IMR-90 (cell line): ENCODE measurements around the gene ADAMTSL1. TPM values are rescaled to one million over a fixed set of nuclear protein-coding genes. Genes with fewer than 3 reads are reported as not detected.

Experiments used
- ATAC-seq: fragments of 200-7000 bp; cut with Tn5 transposase; 2 replicates; pipeline ENCODE4 v1.9.1; 2020; ENCODE audit warnings: low read depth, mild to moderate bottlenecking, moderate library complexity
- BruUV-seq: library from RNA; stranded (reverse); fragments of 400-500 nt; replicated peaks from 2 replicates; lab custom pipeline; 2021; lab: Mats Ljungman, UMichigan
- CTCF ChIA-PET: fragments of 300-600 bp; formaldehyde crosslinking; extraction: SDS; loops from one replicate; lab custom pipeline; 2021; ENCODE audit warnings: antibody characterized with exemption; lab: Yijun Ruan, JAX
- POLR2A ChIA-PET: fragments of 300-600 bp; sonication (Branson Sonifier 250); formaldehyde crosslinking; loops from one replicate; lab custom pipeline; 2022; ENCODE audit warnings: antibody characterized with exemption; ENCODE audit not compliant: unreplicated experiment; lab: Charles Lee
- DNase-seq: peaks from one replicate; pipeline ENCODE4 v3.0.0; 2013
- H2AFZ ChIP-seq: replicated peaks from 2 replicates; pipeline ENCODE3; 2013; ENCODE audit warnings: low read length, mild to moderate bottlenecking; ENCODE audit not compliant: poor library complexity
- H2AK5ac ChIP-seq: 2 replicates; pipeline ENCODE4 v1.6.1; 2013; ENCODE audit warnings: low read depth, low read length, inconsistent platforms
- H2AK9ac ChIP-seq: replicated peaks from 2 replicates; pipeline ENCODE3; 2013; ENCODE audit warnings: mild to moderate bottlenecking, low read depth, low read length, moderate library complexity; ENCODE audit not compliant: poor library complexity
- H2BK120ac ChIP-seq: 2 replicates; pipeline ENCODE4 v1.6.1; 2013; ENCODE audit warnings: low read depth, low read length, inconsistent platforms
- H2BK15ac ChIP-seq: 3 replicates; pipeline ENCODE4 v1.6.1; 2013; ENCODE audit warnings: low read depth, low read length, inconsistent platforms
- H2BK20ac ChIP-seq: 2 replicates; pipeline ENCODE4 v1.6.1; 2013; ENCODE audit warnings: low read depth, mild to moderate bottlenecking, inconsistent platforms, low read length, moderate library complexity
- H2BK5ac ChIP-seq: 2 replicates; pipeline ENCODE4 v1.6.1; 2013; ENCODE audit warnings: mild to moderate bottlenecking, low read depth, low read length, inconsistent platforms; ENCODE audit not compliant: poor library complexity, severe bottlenecking
- H3K14ac ChIP-seq: replicated peaks from 2 replicates; pipeline ENCODE4 v1.6.1; 2013; ENCODE audit warnings: low read depth, low read length, inconsistent platforms
- H3K18ac ChIP-seq: 2 replicates; pipeline ENCODE4 v1.6.1; 2013; ENCODE audit warnings: low read depth, low read length, control low read depth
- H3K23ac ChIP-seq: 2 replicates; pipeline ENCODE4 v1.6.1; 2013; ENCODE audit warnings: low read depth, low read length, inconsistent platforms
- H3K27ac ChIP-seq: 2 replicates; pipeline ENCODE4 v1.5.1; 2013; ENCODE audit warnings: mild to moderate bottlenecking, control low read depth, low read length; ENCODE audit not compliant: insufficient read depth
- H3K27me3 ChIP-seq: 2 replicates; pipeline ENCODE4 v1.6.1; 2013; ENCODE audit warnings: low read length; ENCODE audit not compliant: control insufficient read depth, insufficient read depth
- H3K36me3 ChIP-seq: 2 replicates; pipeline ENCODE4 v1.6.1; 2013; ENCODE audit warnings: low read length, mixed read lengths; ENCODE audit not compliant: control insufficient read depth, insufficient read depth
- H3K4ac ChIP-seq: 2 replicates; pipeline ENCODE4 v1.6.1; 2013; ENCODE audit warnings: low read depth, low read length, inconsistent platforms
- H3K4me1 ChIP-seq: 2 replicates; pipeline ENCODE4 v1.6.1; 2013; ENCODE audit warnings: low read length, mixed read lengths; ENCODE audit not compliant: control insufficient read depth, insufficient read depth
- H3K4me2 ChIP-seq: 2 replicates; pipeline ENCODE4 v1.6.1; 2013; ENCODE audit warnings: low read depth, mild to moderate bottlenecking, control low read depth, low read length, moderate library complexity
- H3K4me3 ChIP-seq: 2 replicates; pipeline ENCODE4 v1.5.1; 2013; ENCODE audit warnings: low read depth, mild to moderate bottlenecking, control low read depth, low read length, moderate library complexity; ENCODE audit not compliant: insufficient read depth
- H3K56ac ChIP-seq: 2 replicates; pipeline ENCODE4 v1.6.1; 2013; ENCODE audit warnings: low read length, inconsistent platforms; ENCODE audit not compliant: insufficient read depth; ENCODE audit errors: extremely low read depth
- H3K79me1 ChIP-seq, 2 experiments: 2 replicates each; pipeline ENCODE4 v1.6.1; 2013; ENCODE audit warnings: low read length in 2 of 2, inconsistent platforms in 1 of 2, low read depth in 1 of 2
- H3K9ac ChIP-seq: 2 replicates; pipeline ENCODE4 v1.6.1; 2013; ENCODE audit warnings: low read depth, low read length, control low read depth
- H3K9me1 ChIP-seq: 2 replicates; pipeline ENCODE4 v1.6.1; 2013; ENCODE audit warnings: low read length, inconsistent platforms; ENCODE audit not compliant: insufficient read depth
- H3K9me3 ChIP-seq: 2 replicates; pipeline ENCODE4 v1.6.1; 2013; ENCODE audit warnings: low read length; ENCODE audit not compliant: control insufficient read depth, insufficient read depth
- H4K20me1 ChIP-seq: 2 replicates; pipeline ENCODE4 v1.6.1; 2013; ENCODE audit warnings: low read length, inconsistent platforms; ENCODE audit not compliant: insufficient read depth
- H4K5ac ChIP-seq: 2 replicates; pipeline ENCODE4 v1.6.1; 2013; ENCODE audit warnings: mild to moderate bottlenecking, low read depth, low read length, control low read depth
- H4K8ac ChIP-seq, 2 experiments: 2 replicates each; pipeline ENCODE4 v1.6.1; 2013; ENCODE audit warnings: low read depth in 2 of 2, low read length in 2 of 2, control low read depth in 1 of 2, inconsistent platforms in 1 of 2
- H4K91ac ChIP-seq: 2 replicates; pipeline ENCODE4 v1.6.1; 2013; ENCODE audit warnings: low read depth, low read length, inconsistent platforms; ENCODE audit not compliant: insufficient read depth
- MAFK ChIP-seq: IDR thresholded peaks from 2 replicates; pipeline ENCODE4 v1.6.1; 2012; ENCODE audit warnings: low read depth, low read length, improper control_type of control experiment
- WGBS, 2 experiments: methylation state at CpG; one replicate each; pipeline versions ENCODE4 v1.1.5 to v1.1.7; 2013; ENCODE audit warnings: missing lambda C conversion rate in 2 of 2; ENCODE audit not compliant: insufficient read length in 1 of 2; ENCODE audit errors: extremely low coverage in 2 of 2; 5-methylcytosine and 5-hydroxymethylcytosine counted together
- dilution Hi-C: fragments of 300-500 bp; cut with HindIII; formaldehyde crosslinking; loops from one replicate; pipeline ENCODE4 v1.14.3; 2018; ENCODE audit warnings: low sequenced_read_pairs; ENCODE audit not compliant: unreplicated experiment
- in situ Hi-C: fragments of 300-500 bp; cut with MboI; formaldehyde crosslinking; loops from 3 replicates; pipeline ENCODE4 v1.14.3; 2019; ENCODE audit warnings: low sequenced_read_pairs, inconsistent platforms, mixed read lengths
- intact Hi-C: fragments of 100-400 bp; cut with micrococcal nuclease; formaldehyde crosslinking; loops from 2 replicates; pipeline ENCODE4 v1.10.0; 2022
- polyA plus RNA-seq, 3 experiments: library from polyadenylated mRNA; depleted of rRNA; stranded (reverse); fragments of >200 nt; gene quantifications; 2 replicates each; pipeline ENCODE4 v1.2.3, GENCODE V29; 2012; ENCODE audit warnings: low replicate concordance in 1 of 3
- total RNA-seq: library from RNA; depleted of rRNA; stranded (reverse); fragments of >200 nt; gene quantifications from 2 replicates; pipeline ENCODE4 v1.2.3, GENCODE V29; 2012

The ADAMTSL1 gene
- total and polyA plus RNA-seq, 2 of the 4 experiments (the other 2 are of a cell fraction) = 38.2 to 62.2 TPM

DNA sequence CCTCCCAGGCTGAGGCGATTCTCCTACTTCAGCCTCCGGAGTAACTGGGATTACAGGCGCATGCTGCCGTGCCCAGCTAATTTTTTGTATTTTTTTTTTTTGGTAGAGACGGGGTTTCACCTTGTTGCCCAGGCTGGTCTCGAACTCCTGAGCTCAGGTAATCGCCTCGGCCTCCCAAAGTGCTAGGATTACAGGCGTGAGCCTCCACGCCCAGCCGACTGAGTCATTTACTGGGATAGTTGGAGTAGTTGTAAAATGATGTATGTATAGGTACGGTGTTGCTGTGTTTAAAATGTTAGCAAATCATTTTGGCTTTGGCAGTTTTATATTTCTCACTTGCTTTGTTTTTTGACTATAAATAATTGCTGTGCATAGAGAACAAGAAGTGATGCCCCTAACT, 209.4 kb downstream of the ADAMTSL1 start:
- Histone ChIP-seq H3K4ac (no peak overlapping the region), H3K18ac (no peak overlapping the region), H3K27me3 (no peaks in the 10 kb centered on the region), H4K5ac (no peak overlapping the region), H3K9me1 (no peaks in the 10 kb centered on the region), H3K14ac (no peak overlapping the region), H3K9me3 (no peaks in the 10 kb centered on the region), H4K8ac (no peak overlapping the region), H4K91ac (no peak overlapping the region), H3K4me1 (no peaks in the 10 kb centered on the region), H2AFZ (no peak overlapping the region), H2BK15ac (no peak overlapping the region), H2BK5ac (no peak overlapping the region), H3K27ac (no peak overlapping the region), H2AK5ac (no peak overlapping the region), H4K20me1 (no peaks in the 10 kb centered on the region), H3K79me1 (no peaks in the 10 kb centered on the region), H2AK9ac (no peak overlapping the region), H2BK20ac (no peak overlapping the region), H2BK120ac (no peak overlapping the region), H3K4me3 (no peak overlapping the region), H3K4me2 (no peak overlapping the region), H3K9ac (no peak overlapping the region), H3K36me3 (no peaks in the 10 kb centered on the region), H3K23ac (no peak overlapping the region), H3K56ac (no peak overlapping the region)
- DNase-seq (no peak), ATAC-seq (no peak)
- POLR2A ChIA-PET = no interaction called here
- no TSS peak for BruUV-seq
- WGBS, 2 experiments = 93% methylated on average over 3 of the region's 12 CpGs; no CpG with 5 or more reads in 1 of the 2 experiments
- TF ChIP-seq MAFK = no peak
- dilution Hi-C loops (no loop called here), intact Hi-C loops (no loop called here), in situ Hi-C loops (no loop called here)
- CTCF ChIA-PET = interaction anchor here (0.6 kb wide), 1 partner anchor 51 kb away, joined by 4 read pairs; no protein-coding TSS in a partner anchor
